HG03575 (cell line): ENCODE measurements around the gene B4GAT1.
"Not testable (repeated sequence)": the region's sequence is repeated elsewhere in the genome, so short reads cannot be mapped to it uniquely, and the experiment has no call there.

Source experiments
- ATAC-seq: cut with Tn5 transposase; IDR thresholded peaks from one replicate; pipeline ENCODE4 v1.9.1; 2021; ENCODE audit not compliant: unreplicated experiment, insufficient number of reproducible peaks, low FRiP score; ENCODE audit errors: extremely low read depth

The B4GAT1 gene

DNA sequence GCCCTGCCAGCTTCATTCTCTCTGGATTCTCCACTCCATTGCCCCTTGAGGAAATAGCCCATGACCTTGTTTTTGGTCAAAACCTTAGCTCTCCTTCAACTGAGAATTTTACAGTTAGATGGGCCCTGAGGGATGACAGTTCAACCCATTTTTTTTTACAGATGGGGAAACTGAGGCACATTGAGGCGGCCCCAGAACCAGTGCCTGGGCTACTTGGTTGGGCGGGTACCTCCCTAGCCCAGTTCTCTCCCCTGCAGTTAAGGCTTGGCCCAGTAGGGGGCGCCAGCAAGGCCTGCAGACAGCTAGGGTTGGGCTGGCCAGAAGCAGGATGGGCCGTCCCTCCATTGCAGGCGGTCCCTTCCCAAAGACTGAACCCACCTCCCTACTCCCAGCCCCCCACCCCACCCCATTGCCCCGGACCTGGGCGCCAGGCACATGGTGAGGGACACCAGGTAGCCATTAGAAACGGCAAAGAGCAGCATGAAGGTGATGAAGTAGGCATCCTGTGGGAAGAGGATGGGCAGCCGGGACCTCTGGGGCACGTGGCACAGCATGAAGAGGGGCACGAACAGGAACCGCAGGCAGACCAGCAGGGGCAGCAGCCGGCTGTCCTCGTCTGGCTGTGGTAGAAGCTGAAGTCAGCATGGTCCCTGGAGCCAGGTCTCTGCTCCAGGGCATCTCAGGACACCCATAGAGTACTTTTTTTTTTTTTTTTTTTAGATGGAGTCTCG lies 16.5 kb upstream of the B4GAT1 start:
- no peak for ATAC-seq

DNA sequence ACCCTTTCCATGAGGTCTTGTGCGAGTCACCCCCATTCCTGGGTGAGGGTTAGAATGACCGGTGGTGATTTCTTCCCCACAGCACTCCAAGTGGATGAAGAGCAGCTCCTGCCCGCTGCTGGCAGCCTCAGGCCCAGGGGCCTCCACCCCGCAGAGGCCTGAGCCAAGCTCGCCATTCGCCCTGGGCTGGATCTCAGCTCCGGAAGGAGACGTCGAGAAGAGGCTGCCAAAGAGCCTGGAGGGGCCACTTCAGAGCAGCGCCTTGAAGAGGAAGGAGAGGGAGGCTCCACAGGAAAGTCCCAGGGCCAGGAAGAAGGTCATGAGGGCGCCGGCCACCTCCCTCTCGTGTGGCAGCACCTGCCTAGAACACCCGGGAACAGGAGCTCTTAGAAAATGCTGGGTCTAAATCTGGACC lies 15.8 kb upstream of the B4GAT1 start:
- no peak for ATAC-seq

- ATAC-seq: no peak
Measured at GRCh38 chr11:66362481-66363147, 15.2 kb upstream of the B4GAT1 start.

GRCh38 chr11:66361502-66361941 lies 14.1 kb upstream of the B4GAT1 start:
- no peak for ATAC-seq

GRCh38 chr11:66360406-66361073 lies 13.1 kb upstream of the B4GAT1 start:
- ATAC-seq: no peak

- ATAC-seq: no peak
Measured at GRCh38 chr11:66359662-66360087, 12.2 kb upstream of the B4GAT1 start.

- not testable (repeated sequence) for ATAC-seq
Measured at GRCh38 chr11:66350560-66351235, 3.3 kb upstream of the B4GAT1 start.

GRCh38 chr11:66349084-66349386 lies 1.6 kb upstream of the B4GAT1 start:
- no peak for ATAC-seq

GRCh38 chr11:66346476-66347424 lies 679 bp downstream of the B4GAT1 start:
- no peak for ATAC-seq

DNA sequence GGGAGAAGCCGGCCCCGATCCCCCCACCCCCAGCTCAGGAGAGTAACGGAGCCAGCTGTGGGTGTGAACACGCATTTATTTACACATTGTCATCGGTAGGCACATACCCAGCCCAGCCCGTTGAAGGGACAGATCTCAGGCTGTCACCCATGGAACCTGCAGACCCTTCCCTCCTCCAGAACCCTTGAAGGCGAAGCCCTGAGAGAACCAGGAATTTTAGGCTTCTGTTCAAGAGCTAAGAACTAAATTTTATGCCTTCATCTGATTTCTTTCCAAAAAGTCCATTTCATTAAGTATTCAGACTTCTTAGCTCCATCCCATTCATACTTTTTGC lies 2.1 kb downstream of the B4GAT1 start:
- ATAC-seq: no peak

DNA sequence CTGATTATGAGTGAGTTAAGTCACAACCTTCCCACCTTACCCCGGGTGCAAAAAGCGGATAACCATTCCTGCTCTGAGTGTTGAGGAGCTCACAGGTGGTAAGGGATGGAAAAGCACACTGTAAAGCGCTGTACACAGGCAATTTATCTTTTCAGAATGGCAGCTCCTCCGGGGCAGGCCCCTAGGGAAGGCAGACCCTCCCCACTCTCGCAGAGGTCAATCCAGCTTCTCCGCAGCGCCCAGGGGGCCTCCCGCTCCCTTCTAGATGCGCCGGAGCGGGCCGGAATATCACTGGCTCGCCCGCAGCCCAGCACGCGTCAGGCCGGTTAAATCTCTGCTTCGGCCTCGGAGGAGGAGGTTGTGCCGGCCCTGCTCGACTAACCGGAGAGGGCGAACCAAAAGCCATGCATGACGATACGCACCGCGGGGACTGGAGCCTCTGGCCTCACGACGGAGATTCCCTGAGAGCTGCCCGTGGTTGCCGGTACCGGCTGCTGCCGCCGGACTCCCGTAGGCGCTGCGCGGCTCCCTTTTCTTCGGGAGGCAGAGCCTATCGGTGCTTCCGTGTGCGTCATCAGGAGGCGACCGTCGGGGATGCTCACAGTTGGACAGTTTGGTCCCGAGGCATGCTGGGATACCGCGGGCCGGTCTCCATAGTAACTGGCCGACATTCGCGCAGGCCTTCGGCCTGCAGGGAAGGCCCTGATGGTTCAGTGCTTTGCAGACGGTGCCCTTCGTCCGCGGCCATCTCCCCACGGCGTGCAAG lies 2.7 kb downstream of the B4GAT1 start, which contains the start of gene BRMS1:
BRMS1 (minus strand) TSS at position 555 of the 766 bp plus-strand sequence. CDS start 2,870 bp downstream, outside the sequence.
- ATAC-seq: no peak

- no peak for ATAC-seq
Measured at GRCh38 chr11:66343176-66343575, 4.3 kb downstream of the B4GAT1 start.

GRCh38 chr11:66341502-66342126 lies 5.8 kb downstream of the B4GAT1 start:
- no peak for ATAC-seq

DNA sequence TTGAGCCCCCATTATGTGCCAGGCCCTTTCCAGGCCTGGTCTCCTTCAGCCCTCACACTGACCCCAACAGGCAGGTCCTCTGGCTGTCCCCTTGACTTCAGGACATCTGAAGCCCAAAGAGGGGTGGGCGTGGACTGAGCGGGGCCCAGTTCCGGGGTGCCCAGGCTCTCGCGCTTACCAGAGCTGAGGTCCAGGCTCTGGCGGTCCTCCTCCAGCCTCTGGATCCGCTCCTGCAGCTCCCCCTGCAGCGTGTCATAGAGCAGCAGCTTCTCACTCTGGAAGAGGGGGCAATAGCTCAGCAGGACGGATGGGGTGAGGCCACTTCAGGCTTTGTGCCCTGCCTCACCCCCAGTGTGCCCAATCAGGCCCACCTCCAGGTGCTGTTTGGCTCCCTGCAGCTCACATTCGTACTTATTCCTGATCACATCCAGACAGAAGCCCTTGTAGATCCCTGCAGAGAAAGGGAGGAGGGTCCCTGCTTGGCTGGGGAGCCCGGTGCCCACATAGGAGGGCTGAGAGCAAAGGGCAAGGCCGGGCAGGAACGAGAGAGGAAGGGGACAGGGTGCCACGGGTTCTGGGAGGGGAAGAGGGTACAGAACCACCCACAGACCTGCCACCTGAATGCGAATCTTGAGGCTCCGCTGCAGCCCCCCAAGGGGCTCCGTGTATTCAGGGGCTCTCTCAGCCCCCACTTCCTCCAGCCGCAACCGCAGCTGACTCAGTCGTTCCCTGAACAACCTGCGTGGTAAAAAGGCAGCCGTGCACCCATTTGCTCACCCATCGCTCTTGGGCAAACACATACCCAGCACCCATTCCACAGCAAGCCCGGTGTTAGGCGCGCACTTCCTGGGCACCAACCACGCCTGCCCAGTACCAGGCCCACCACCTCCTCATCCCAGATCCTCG lies 6.6 kb downstream of the B4GAT1 start:
- ATAC-seq: no peak

DNA sequence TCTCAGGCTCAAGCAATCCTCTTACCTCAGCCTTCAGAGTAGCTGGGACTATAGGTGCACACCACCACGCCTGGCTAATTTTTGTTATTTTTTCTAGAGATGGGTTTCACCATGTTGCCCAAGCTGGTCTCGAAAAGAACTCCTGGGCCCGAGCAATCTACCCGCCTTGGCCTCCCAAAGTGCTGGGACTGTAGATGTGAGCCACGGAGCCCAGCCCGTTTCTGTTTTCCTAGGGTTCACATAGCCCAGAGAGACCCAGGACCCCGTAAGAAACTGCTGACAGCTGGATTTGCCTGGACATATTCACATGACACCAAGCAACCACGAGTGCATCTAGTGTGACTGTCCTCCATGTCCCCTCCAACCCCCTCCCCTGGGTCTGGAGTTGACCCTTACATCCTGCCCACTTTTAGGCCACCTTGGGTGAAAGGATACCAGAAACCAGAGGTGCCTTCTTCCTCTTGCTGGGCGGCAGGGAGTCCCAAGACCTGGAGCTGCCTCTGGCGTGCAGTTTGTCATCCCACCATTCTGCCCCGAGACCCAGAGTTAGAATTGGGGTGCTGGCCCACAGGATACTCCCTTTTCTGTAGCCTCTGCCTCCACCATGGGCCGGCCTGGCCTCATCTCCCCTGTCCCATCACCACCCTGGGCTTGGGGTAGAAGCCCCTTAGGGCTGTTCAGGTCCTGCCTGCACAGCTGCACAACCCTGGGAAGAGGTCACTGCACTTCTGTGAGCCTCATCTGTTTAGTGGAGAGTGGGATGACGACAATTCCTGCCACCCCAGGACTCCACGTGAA lies 7.5 kb downstream of the B4GAT1 start:
- no peak for ATAC-seq

- ATAC-seq: no peak
Measured at GRCh38 chr11:66339162-66339675, 8.2 kb downstream of the B4GAT1 start.
